SK-N-SH (cell line): ENCODE results near the gene ERCC2. TPM values are rescaled to one million over a fixed set of nuclear protein-coding genes. Genes with fewer than 3 reads are reported as not detected.

ENCODE experiments used
- CTCF ChIA-PET: fragments of 300-600, 350-600 bp; formaldehyde crosslinking; extraction: SDS; loops from one replicate; lab custom pipeline; 2021; lab: Yijun Ruan, JAX
- POLR2A ChIA-PET: fragments of 350-600 bp; sonication (Branson Sonifier 250); formaldehyde crosslinking; extraction: SDS; loops from one replicate; lab custom pipeline; 2020; ENCODE audit warnings: antibody characterized with exemption, inconsistent platforms; lab: Yijun Ruan, JAX
- DNase-seq: peaks from one replicate; pipeline ENCODE4 v3.0.0; 2012
- H2AFZ ChIP-seq: fragments of 200-600 bp; sonication (generic); 2 replicates; pipeline ENCODE4 v1.8.1; 2016; ENCODE audit warnings: antibody characterized with exemption, mild to moderate bottlenecking, low read depth
- H3F3A ChIP-seq: fragments of 200-600 bp; sonication (generic); replicated peaks from 2 replicates; pipeline ENCODE3; 2016; ENCODE audit warnings: antibody characterized with exemption, mild to moderate bottlenecking; ENCODE audit not compliant: insufficient read depth
- H3K27ac ChIP-seq, 2 experiments: fragments of 200-500 bp in 1 of 2; fragments of 200-600 bp in 1 of 2; sonication (Bioruptor generic) in 1 of 2; sonication (generic), shearing (Covaris generic) in 1 of 2; 2 replicates each; pipeline versions ENCODE4 v1.5.1 to v1.6.1; 2014 to 2016; ENCODE audit warnings: low read depth in 2 of 2, inconsistent platforms in 1 of 2, low read length in 1 of 2, mild to moderate bottlenecking in 1 of 2, mixed read lengths in 1 of 2
- H3K27me3 ChIP-seq: fragments of 200-600 bp; sonication (generic), shearing (Covaris generic); 2 replicates; pipeline ENCODE4 v1.6.1; 2016; ENCODE audit warnings: mixed run types; ENCODE audit not compliant: insufficient read depth
- H3K36me3 ChIP-seq, 2 experiments: fragments of 200-500 bp in 1 of 2; fragments of 200-600 bp in 1 of 2; sonication (Bioruptor generic) in 1 of 2; sonication (generic) in 1 of 2; replicated peaks in 1 of 2; 2 replicates each; pipeline versions ENCODE3 to v1.5.1; 2014 to 2016; ENCODE audit warnings: low read length in 1 of 2, mild to moderate bottlenecking in 1 of 2; ENCODE audit not compliant: insufficient read depth in 2 of 2, control insufficient read depth in 1 of 2
- H3K4me1 ChIP-seq, 2 experiments: fragments of 200-500 bp in 1 of 2; fragments of 200-600 bp in 1 of 2; sonication (Bioruptor generic) in 1 of 2; sonication (generic), shearing (Covaris generic) in 1 of 2; 2 replicates each; pipeline versions ENCODE4 v1.5.1 to v1.6.1; 2014 to 2016; ENCODE audit warnings: low read depth in 1 of 2, low read length in 1 of 2, mixed run types in 1 of 2; ENCODE audit not compliant: insufficient read depth in 2 of 2, control insufficient read depth in 1 of 2
- H3K4me2 ChIP-seq: fragments of 200-600 bp; sonication (generic), shearing (Covaris generic); 2 replicates; pipeline ENCODE4 v1.6.1; 2017; ENCODE audit warnings: mixed run types
- H3K4me3 ChIP-seq, 2 experiments: fragments of 200-500 bp in 1 of 2; fragments of 200-600 bp in 1 of 2; sonication (Bioruptor generic) in 1 of 2; sonication (generic), shearing (Covaris generic) in 1 of 2; 2 replicates each; pipeline versions ENCODE4 v1.5.1 to v1.8.1; 2014 to 2016; ENCODE audit warnings: low read depth in 2 of 2, inconsistent platforms in 1 of 2, low read length in 1 of 2, mild to moderate bottlenecking in 1 of 2, mixed read lengths in 1 of 2, moderate library complexity in 1 of 2
- H3K79me2 ChIP-seq: fragments of 200-600 bp; sonication (generic); 2 replicates; pipeline ENCODE4 v1.8.1; 2017; ENCODE audit warnings: mild to moderate bottlenecking; ENCODE audit not compliant: insufficient read depth
- H3K9ac ChIP-seq: fragments of 200-600 bp; sonication (generic); 2 replicates; pipeline ENCODE4 v1.6.1; 2017; ENCODE audit warnings: mixed run types
- H3K9me2 ChIP-seq: fragments of 200-600 bp; sonication (generic); 2 replicates; pipeline ENCODE4 v1.6.1; 2017; ENCODE audit warnings: mixed run types
- H3K9me3 ChIP-seq: fragments of 200-600 bp; sonication (generic); 2 replicates; pipeline ENCODE4 v1.6.1; 2017; ENCODE audit warnings: mixed run types, mild to moderate bottlenecking, moderate library complexity
- H4K20me1 ChIP-seq: fragments of 200-600 bp; sonication (generic); 2 replicates; pipeline ENCODE4 v1.6.1; 2017; ENCODE audit warnings: mild to moderate bottlenecking, mixed run types; ENCODE audit not compliant: insufficient read depth
- CTCF ChIP-seq: fragments of 200-600 bp; sonication (generic); IDR thresholded peaks from 2 replicates; pipeline ENCODE4 v1.6.1; 2017; ENCODE audit warnings: antibody characterized with exemption, mild to moderate bottlenecking, moderate library complexity
- EP300 ChIP-seq, 2 experiments: IDR thresholded peaks; 2 replicates each; pipeline versions ENCODE4 v1.4.0 to v1.6.1; 2012; ENCODE audit warnings: borderline replicate concordance in 1 of 2, low read depth in 1 of 2, low read length in 1 of 2
- FOSL2 ChIP-seq: IDR thresholded peaks from 2 replicates; pipeline ENCODE4 v1.4.0; 2012; ENCODE audit warnings: low read depth, mild to moderate bottlenecking, moderate library complexity, borderline replicate concordance
- FOXM1 ChIP-seq: IDR thresholded peaks from 2 replicates; pipeline ENCODE4 v1.4.0; 2012; ENCODE audit warnings: low read depth, mild to moderate bottlenecking
- GABPA ChIP-seq: IDR thresholded peaks from 2 replicates; pipeline ENCODE4 v1.4.0; 2012; ENCODE audit warnings: low read depth, mild to moderate bottlenecking
- GATA2 ChIP-seq: sonication (generic); formaldehyde crosslinking; IDR thresholded peaks from 2 replicates; pipeline ENCODE4 v1.5.0; 2020; ENCODE audit warnings: mild to moderate bottlenecking, missing genetic modification reagents
- JUND ChIP-seq: IDR thresholded peaks from 2 replicates; pipeline ENCODE4 v1.4.0; 2012
- NRF1 ChIP-seq: IDR thresholded peaks from 2 replicates; pipeline ENCODE4 v1.6.1; 2012; ENCODE audit warnings: low read depth, mild to moderate bottlenecking, low read length
- RAD21 ChIP-seq: IDR thresholded peaks from 2 replicates; pipeline ENCODE4 v1.6.1; 2012; ENCODE audit warnings: mild to moderate bottlenecking, low read length
- RCOR1 ChIP-seq: fragments of 150-350 bp; IDR thresholded peaks from 2 replicates; pipeline ENCODE4 v1.6.1; 2017; ENCODE audit warnings: antibody characterized with exemption, low read length
- RFX5 ChIP-seq: IDR thresholded peaks from 2 replicates; pipeline ENCODE4 v1.6.1; 2012; ENCODE audit warnings: mild to moderate bottlenecking, improper control_type of control experiment, low read length
- SIN3A ChIP-seq: IDR thresholded peaks from 2 replicates; pipeline ENCODE4 v1.6.1; 2012; ENCODE audit warnings: low read depth, mild to moderate bottlenecking, low read length, moderate library complexity, borderline replicate concordance
- SMC3 ChIP-seq: IDR thresholded peaks from 2 replicates; pipeline ENCODE4 v1.6.1; 2012; ENCODE audit warnings: low read depth, low read length, improper control_type of control experiment
- TAF1 ChIP-seq: IDR thresholded peaks from 2 replicates; pipeline ENCODE4 v1.6.1; 2012; ENCODE audit warnings: low read depth, mild to moderate bottlenecking, low read length, moderate library complexity, borderline replicate concordance
- TCF12 ChIP-seq: IDR thresholded peaks from 2 replicates; pipeline ENCODE4 v1.4.0; 2012
- YY1 ChIP-seq: IDR thresholded peaks from 2 replicates; pipeline ENCODE4 v1.4.0; 2012; ENCODE audit warnings: low read depth, mild to moderate bottlenecking
- WGBS: methylation state at CpG from one replicate; pipeline ENCODE4 v1.1.6; 2017; ENCODE audit warnings: low lambda C conversion rate; 5-methylcytosine and 5-hydroxymethylcytosine counted together
- polyA plus RNA-seq, 3 experiments: library from polyadenylated mRNA; depleted of rRNA; stranded (reverse); fragments of >200 nt; gene quantifications; 2 replicates each; pipeline ENCODE4 v1.2.3, GENCODE V29; 2012
- TF ChIP-seq, protein P1 (sequence below): IDR thresholded peaks from 2 replicates; pipeline ENCODE4 v1.4.0; 2012; ENCODE audit warnings: low read depth, borderline replicate concordance
- TF ChIP-seq, protein P2 (sequence below): fragments of 150-350 bp; IDR thresholded peaks from 2 replicates; pipeline ENCODE4 v1.6.1; 2017; ENCODE audit warnings: antibody characterized with exemption, low read length, low read depth, borderline replicate concordance

The ERCC2 gene
- polyA plus RNA-seq, 1 of the 3 experiments (the other 2 are of a cell fraction) = 72.8 TPM

DNA sequence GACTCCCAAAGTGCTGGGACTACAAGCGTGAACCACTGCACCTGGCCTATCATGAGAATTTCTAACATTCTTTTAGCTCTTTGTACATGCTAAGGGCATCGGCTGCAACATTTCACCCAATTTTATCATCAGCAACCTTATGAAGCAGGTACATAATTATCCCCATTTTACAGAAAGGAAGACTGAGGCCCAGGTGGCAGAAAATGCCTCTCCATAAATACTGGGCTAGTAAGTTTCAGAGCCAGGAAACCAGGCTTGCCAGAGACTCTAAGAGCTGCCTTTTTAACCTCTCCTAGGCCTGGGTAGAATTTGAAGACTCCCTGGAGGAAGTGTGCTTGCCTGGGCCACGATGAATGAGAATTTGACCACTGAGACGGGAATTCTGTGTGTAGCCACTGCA, 2.2 kb downstream of the ERCC2 start:
- Histone ChIP-seq H3K9ac (no peak overlapping the region), H2AFZ (no peak overlapping the region), H3K27ac (no peak overlapping the region), H3K36me3 (peaks cover 8 to 17% of the 10 kb centered on the region in 2 experiments), H3K4me1 (peaks cover 4 to 7% of the 10 kb centered on the region in 2 experiments; a peak in 1 of 4 replicates), H3F3A (peaks cover 10% of the 10 kb centered on the region), H3K27me3 (no peaks in the 10 kb centered on the region), H3K9me2 (no peaks in the 10 kb centered on the region), H3K9me3 (no peaks in the 10 kb centered on the region), H4K20me1 (no peaks in the 10 kb centered on the region), H3K79me2 (peaks cover 46% of the 10 kb centered on the region), H3K4me3 (no peak overlapping the region; a peak in 1 of 4 replicates), H3K4me2 (peak overlapping the region; percentile 96)
- ChIA-PET CTCF (interaction anchor here (1.3 to 1.6 kb wide), 2 partner anchors 10 to 29 kb away, joined by 3 to 6 read pairs; no protein-coding TSS in a partner anchor), POLR2A (no interaction called here)
- WGBS = 98% methylated on average over 3 of the region's 4 CpGs
- TF ChIP-seq JUND (no peak), NRF1 (no peak), RCOR1 (no peak)
- no peak for DNase-seq

- POLR2A ChIA-PET = no interaction called here
- Histone ChIP-seq H3F3A (no peaks in the 10 kb centered on the region), H3K27me3 (no peaks in the 10 kb centered on the region)
- no peak for TF ChIP-seq FOXM1
- TF ChIP-seq, protein P1, sequence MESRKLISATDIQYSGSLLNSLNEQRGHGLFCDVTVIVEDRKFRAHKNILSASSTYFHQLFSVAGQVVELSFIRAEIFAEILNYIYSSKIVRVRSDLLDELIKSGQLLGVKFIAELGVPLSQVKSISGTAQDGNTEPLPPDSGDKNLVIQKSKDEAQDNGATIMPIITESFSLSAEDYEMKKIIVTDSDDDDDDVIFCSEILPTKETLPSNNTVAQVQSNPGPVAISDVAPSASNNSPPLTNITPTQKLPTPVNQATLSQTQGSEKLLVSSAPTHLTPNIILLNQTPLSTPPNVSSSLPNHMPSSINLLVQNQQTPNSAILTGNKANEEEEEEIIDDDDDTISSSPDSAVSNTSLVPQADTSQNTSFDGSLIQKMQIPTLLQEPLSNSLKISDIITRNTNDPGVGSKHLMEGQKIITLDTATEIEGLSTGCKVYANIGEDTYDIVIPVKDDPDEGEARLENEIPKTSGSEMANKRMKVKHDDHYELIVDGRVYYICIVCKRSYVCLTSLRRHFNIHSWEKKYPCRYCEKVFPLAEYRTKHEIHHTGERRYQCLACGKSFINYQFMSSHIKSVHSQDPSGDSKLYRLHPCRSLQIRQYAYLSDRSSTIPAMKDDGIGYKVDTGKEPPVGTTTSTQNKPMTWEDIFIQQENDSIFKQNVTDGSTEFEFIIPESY = no peak
- no peak for TF ChIP-seq NRF1
- TF ChIP-seq EP300 (IDR thresholded peaks at IDR 0.05; ENCODE audit: borderline replicate concordance in 1 of 2, low read depth in 1 of 2, low read length in 1 of 2) = no peak
- TF ChIP-seq SIN3A = no peak
- TF ChIP-seq GABPA = no peak
- TF ChIP-seq, protein P2, sequence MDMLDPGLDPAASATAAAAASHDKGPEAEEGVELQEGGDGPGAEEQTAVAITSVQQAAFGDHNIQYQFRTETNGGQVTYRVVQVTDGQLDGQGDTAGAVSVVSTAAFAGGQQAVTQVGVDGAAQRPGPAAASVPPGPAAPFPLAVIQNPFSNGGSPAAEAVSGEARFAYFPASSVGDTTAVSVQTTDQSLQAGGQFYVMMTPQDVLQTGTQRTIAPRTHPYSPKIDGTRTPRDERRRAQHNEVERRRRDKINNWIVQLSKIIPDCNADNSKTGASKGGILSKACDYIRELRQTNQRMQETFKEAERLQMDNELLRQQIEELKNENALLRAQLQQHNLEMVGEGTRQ = no peak
- TF ChIP-seq FOSL2 = no peak
- TF ChIP-seq YY1 = no peak
- no peak for TF ChIP-seq RAD21
- TF ChIP-seq GATA2 (CRISPR knock-in tag) = no peak
- TF ChIP-seq CTCF = no peak
- no peak for TF ChIP-seq TCF12
- TF ChIP-seq RFX5 = no peak
- no peak for TF ChIP-seq TAF1
- no peak for TF ChIP-seq SMC3
- TF ChIP-seq, all 33 proteins: peak for 0
- Histone ChIP-seq H3K4me3 (no peak overlapping the region), H3K9me2 (no peaks in the 10 kb centered on the region), H2AFZ (no peak overlapping the region), H4K20me1 (no peaks in the 10 kb centered on the region), H3K79me2 (peaks cover 40% of the 10 kb centered on the region), H3K4me1 (peaks cover 3 to 4% of the 10 kb centered on the region in 2 experiments; a peak in 1 of 4 replicates), H3K4me2 (no peak overlapping the region), H3K36me3 (peaks cover 17 to 23% of the 10 kb centered on the region in 2 experiments), H3K27ac (no peak overlapping the region), H3K9me3 (no peaks in the 10 kb centered on the region), H3K9ac (no peak overlapping the region)
- DNase-seq = no peak
- 86% methylated on average over 10 of the region's 12 CpGs for WGBS
- CTCF ChIA-PET = interaction anchor here (1.0 kb wide), 1 partner anchor 118 kb away, joined by 3 read pairs; no protein-coding TSS in a partner anchor
These were observed 5.7 kb downstream of the ERCC2 start for GRCh38 chr19:45364696-45365095.
